ENCODE results near the gene ZFAND6. TPM values are rescaled to one million over a fixed set of nuclear protein-coding genes. Genes with fewer than 3 reads are reported as not detected.
"Not testable (repeated sequence)": the region's sequence is repeated elsewhere in the genome, so short reads cannot be mapped to it uniquely, and the experiment has no call there.

The ZFAND6 gene
- total RNA-seq = 58.3 and 59.2 TPM in 2 replicates

- intact Hi-C loops (cut with micrococcal nuclease) = loop anchor here (1.0 to 10.0 kb wide), 9 partner anchors 13 to 1236 kb away; partner anchors contain the start of genes BCL2A1 and FAH
Measured at GRCh38 chr15:80058851-80059785, at the start of gene ZFAND6. Gene ZFAND6 (plus strand): TSS chr15:80059676. CDS start chr15:80120345, 60,669 bp downstream.

DNA sequence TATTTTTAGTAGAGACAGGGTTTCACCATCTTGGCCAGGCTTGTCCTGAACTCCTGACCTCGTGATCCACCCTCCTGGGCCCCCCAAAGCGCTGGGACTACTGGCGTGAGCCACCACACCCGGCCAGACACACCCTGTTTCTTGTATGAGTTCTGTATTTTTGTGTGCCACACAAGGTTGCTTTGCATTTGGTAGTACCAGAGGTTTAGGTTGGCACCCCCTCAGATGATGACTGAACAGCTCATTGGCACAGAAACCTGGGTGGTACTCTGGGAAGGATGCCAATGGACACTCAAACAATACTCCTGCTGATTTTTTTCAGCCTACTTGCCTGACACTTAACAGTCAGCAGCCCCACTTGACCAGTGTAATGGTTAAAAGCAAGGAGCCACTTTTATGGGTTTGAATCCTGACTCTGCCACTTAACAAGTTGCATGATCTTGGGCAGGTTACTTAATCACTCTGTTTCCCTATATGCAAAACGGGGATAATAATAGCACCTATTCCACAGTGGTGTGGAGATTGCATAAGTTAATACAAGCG lies 49.3 kb upstream of the ZFAND6 start:
- intact Hi-C loops (cut with micrococcal nuclease) = no loop called here

DNA sequence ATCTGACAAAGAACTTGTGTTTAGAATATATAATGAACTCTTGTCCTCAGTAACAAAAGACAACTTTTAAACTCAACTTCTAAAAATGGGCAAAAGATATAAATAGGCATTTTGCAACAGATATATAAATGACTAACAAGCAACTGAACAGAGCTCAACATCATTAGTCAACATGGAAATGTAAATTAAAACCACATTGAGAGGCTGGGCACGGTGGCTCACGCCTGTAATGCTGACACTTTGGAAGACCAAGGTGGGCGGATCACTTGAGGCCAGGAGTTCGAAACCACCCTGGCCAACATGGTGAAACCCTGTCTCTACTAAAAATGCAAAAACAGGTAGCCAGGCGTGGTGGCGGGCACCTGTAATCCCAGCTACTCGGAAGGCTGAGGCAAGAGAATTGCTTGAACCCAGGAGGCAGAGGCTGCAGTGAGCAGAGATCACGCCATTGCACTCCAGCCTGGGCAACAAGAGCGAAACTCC lies 48.4 kb upstream of the ZFAND6 start:
- intact Hi-C loops (cut with micrococcal nuclease) = not testable (repeated sequence)

GRCh38 chr15:80011596-80011995 lies 47.9 kb upstream of the ZFAND6 start:
- intact Hi-C loops (cut with micrococcal nuclease) = no loop called here

DNA sequence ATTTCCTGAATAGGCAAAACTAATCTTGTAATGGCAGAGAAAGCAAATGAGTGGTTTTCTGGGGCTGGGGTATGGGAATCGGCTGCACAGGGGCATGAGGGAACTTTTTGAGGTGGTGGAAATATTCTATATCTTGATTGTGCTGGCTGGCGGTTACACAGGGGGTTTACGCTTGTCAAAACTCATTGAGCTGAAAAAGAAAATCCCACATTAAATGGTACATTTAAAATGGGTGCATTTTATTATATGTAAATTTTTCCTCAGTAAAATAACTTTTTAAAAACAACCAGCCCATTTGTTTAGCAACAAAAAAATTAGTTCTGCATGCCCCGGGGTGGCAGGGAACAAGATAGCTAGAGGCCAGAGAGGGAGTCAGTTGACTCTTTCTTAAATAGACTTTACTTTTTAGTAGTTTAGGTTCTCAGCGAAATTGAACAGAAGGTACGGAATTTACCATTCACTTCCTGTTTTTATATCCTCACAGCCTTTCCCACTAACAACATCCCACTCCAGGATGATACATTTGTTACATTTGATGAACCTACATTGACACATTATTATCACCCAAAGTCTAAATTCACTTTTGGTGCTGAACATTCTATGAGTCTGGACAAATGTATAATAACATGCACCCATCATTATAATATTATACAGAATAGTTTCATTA lies 47.3 kb upstream of the ZFAND6 start:
- intact Hi-C loops (cut with micrococcal nuclease) = no loop called here

DNA sequence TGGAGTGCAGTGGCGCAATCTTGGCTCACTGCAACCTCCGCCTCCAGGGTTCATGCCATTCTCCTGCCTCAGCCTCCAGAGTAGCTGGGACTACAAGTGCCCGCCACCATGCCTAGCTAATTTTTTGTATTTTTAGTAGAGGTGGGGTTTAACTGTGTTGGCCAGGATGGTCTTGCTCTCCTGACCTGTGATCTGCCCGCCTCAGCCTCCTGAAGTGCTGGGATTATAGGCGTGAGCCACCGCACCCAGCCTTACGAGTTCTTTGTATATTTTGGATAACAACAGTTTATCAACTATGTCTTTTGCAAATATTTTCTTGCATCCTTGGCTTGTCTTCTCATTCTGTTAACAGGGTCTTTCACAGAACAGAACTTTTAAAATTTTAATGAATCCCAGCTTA lies 45.3 kb upstream of the ZFAND6 start:
- intact Hi-C loops (cut with micrococcal nuclease) = not testable (repeated sequence)

DNA sequence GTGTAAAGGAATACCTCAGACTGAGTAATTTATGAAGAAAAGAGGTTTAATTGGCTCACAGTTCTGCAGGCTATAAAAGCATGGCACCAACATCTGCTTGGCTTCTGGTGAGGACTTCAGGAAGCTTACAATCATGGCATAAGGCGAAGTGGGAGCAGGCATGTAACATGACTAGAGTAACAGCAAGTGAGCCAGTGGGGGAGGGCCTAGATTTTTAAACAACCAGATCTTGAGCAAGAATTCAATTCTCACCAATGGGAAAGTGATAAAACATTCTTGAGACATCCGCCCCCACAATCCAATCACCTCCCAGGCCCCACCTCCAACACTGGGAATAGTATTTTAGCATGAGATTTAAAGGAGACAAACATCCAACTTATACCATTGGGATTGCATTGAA lies 44.3 kb upstream of the ZFAND6 start:
- intact Hi-C loops (cut with micrococcal nuclease) = no loop called here

- intact Hi-C loops (cut with micrococcal nuclease) = not testable (repeated sequence)
Measured at GRCh38 chr15:80016506-80016905, 43.0 kb upstream of the ZFAND6 start.

- intact Hi-C loops (cut with micrococcal nuclease) = not testable (repeated sequence)
Measured at GRCh38 chr15:80017139-80017538, 42.3 kb upstream of the ZFAND6 start.

DNA sequence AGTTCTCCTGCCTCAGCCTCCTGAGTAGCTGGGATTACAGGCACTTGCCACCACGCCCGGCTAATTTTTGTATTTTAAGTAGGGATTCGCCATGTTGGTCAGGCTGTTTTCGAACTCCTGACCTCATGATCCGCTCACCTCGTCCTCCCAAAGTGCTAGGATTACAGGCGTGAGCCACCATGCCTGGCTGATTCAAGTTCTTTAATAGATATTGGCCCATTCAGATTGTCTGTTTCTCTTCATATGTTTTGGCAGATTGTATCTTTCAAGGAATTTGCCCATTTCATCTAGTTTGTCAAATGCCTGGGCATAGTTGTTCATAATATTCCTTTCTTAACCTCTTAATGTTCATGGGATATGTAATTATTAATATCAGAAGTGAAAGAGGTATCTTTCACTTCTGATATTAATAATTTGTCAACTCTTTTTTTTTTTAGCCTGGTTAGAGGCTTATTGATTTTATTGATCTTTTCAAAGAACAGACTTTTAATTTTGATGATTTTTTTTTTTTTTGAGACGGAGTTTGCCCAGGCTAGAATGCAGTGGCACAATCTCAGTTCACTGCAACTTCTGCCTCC lies 40.2 kb upstream of the ZFAND6 start:
- intact Hi-C loops (cut with micrococcal nuclease) = no loop called here

DNA sequence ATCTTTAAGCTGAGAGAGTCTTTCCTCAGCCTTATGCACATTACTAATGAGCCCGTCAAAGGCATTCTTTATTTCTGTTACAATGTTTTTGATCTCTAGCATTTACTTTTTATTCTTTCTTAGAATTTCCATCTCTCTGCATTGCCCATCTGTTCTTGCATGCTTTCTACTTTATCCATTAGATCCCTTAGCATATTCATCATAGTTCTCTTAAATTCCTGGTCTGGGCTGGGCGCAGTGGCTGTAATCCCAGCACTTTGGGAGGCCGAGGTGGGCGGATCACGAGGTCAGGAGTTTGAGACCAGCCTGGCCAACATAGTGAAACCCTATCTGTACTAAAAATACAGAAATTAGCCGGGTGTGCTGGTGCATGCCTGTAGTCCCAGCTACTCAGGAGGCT lies 39.3 kb upstream of the ZFAND6 start:
- intact Hi-C loops (cut with micrococcal nuclease) = not testable (repeated sequence)

DNA sequence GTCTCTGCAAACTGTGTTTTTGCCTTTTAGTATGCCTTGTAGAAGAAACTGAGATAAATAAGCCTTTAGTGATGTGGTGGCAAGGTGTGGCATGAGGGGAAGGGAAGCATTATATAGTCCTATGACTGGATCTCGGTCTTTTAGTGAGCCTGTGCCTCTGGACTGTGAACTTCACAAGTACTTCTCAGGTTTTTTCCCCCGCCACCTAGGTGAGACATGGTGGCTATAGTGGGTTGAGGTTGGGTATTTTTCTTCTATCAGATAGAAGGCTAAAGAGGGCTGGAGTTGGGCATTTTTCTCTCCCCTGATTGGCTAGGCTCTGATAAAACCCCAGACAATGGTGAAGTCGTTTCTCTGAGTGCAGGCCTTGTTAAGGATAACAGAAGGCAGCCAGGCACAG lies 38.7 kb upstream of the ZFAND6 start:
- intact Hi-C loops (cut with micrococcal nuclease) = no loop called here

DNA sequence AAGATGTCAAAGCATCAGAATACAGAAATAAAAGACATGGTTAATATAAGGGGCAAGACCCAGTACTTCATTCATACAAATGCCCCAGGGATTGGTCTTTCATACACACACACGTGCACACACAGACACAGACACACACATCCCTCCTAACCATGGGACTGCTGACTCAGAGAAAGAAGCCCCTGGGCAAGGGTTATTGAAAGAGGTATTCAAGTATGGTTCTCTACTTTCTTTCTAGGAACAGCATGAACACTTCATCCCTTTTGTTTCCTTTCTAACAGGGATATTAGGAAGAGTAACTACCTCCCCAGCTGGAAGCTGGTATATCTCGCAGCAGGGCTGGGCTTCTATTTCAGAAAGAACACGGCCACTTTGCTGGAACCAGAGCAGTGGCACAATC lies 33.2 kb upstream of the ZFAND6 start:
- intact Hi-C loops (cut with micrococcal nuclease) = no loop called here

DNA sequence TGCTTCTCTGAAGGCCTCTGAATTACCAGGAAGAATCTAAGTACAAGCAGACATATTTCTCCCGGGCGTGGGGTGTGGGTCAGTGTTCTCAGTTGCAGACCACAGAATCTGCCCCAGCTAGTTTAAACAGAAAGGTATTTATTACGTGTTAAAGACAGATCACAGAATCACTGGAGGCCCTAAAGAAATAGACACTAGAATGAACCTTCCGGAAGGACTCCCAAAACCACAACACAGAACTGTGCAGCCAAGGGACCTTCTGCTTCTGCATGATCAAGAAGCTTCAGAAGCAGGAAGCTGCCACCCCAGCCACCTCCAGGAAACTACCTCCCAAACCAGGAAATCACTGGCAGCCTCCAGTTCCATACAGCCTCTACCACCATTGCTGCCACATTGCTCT lies 32.7 kb upstream of the ZFAND6 start:
- intact Hi-C loops (cut with micrococcal nuclease) = no loop called here

- intact Hi-C loops (cut with micrococcal nuclease) = no loop called here
Measured at GRCh38 chr15:80028937-80029336, 30.5 kb upstream of the ZFAND6 start.

- intact Hi-C loops (cut with micrococcal nuclease) = loop anchor here (2.0 kb wide), 1 partner anchor 63 kb away; no protein-coding TSS in a partner anchor
Measured at GRCh38 chr15:80031841-80032240, 27.6 kb upstream of the ZFAND6 start.

DNA sequence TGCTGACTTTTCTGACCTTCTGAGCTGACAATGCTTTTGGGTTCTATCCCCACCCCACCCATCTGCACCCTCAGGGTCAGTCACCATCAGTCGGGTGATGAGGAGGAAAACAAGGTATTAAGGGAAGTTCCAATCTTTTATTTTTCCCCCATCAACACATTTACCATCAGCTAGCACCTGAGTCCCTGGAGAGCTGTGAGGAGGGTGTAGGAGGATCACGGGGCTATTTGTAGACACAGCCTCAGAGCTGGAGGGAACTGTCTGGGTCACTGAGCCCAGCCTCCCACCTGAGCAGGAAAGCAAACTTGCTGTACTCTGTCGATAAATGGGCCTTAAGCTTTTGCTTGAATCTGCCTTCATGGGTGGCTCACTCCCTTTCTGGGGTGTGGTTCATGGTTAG lies 24.8 kb upstream of the ZFAND6 start:
- intact Hi-C loops (cut with micrococcal nuclease) = no loop called here

GRCh38 chr15:80036071-80036470 lies 23.4 kb upstream of the ZFAND6 start:
- intact Hi-C loops (cut with micrococcal nuclease) = no loop called here

GRCh38 chr15:80041494-80042253 lies 17.8 kb upstream of the ZFAND6 start:
- intact Hi-C loops (cut with micrococcal nuclease) = no loop called here

- intact Hi-C loops (cut with micrococcal nuclease) = no loop called here
Measured at GRCh38 chr15:80042568-80042967, 16.9 kb upstream of the ZFAND6 start.

- intact Hi-C loops (cut with micrococcal nuclease) = not testable (repeated sequence)
Measured at GRCh38 chr15:80045219-80045618, 14.3 kb upstream of the ZFAND6 start.

All from T-helper 1 cell treated with Interleukin-12 subunit alpha and Interleukin-12 subunit beta and Interleukin-4 antibody, amounts not matched to agents 30 ng/mL and 1 ng/mL, for 36 hours (primary cell).